Mammary microvascular endothelial cell (primary cell): Measurements from ENCODE around the gene BBS4. TPM values are rescaled to one million over a fixed set of nuclear protein-coding genes. Genes with fewer than 3 reads are reported as not detected.

Source experiments
- total RNA-seq: library from RNA; depleted of rRNA; stranded (reverse); fragments of >200 nt; gene quantifications from 2 replicates; pipeline ENCODE4 v1.2.3, GENCODE V29; 2015

Gene BBS4
- 9.6 and 42.6 TPM in 2 replicates for total RNA-seq

GRCh38 chr15:72685925-72686794 lies at the start of gene BBS4, which contains the start of gene HIGD2B:
Gene BBS4, plus strand, starts transcription at chr15:72686207. Its CDS starts 21 bp downstream, at chr15:72686228.
Gene HIGD2B, minus strand, starts transcription at chr15:72686182. Its CDS starts 9,808 bp downstream, at chr15:72676374.

GRCh38 chr15:72654397-72654796 lies 31.6 kb upstream of the BBS4 start, which contains the start of gene GOLGA6B:
Gene GOLGA6B, plus strand, starts transcription at chr15:72654697. Its CDS starts 41 bp downstream, at chr15:72654738.

DNA sequence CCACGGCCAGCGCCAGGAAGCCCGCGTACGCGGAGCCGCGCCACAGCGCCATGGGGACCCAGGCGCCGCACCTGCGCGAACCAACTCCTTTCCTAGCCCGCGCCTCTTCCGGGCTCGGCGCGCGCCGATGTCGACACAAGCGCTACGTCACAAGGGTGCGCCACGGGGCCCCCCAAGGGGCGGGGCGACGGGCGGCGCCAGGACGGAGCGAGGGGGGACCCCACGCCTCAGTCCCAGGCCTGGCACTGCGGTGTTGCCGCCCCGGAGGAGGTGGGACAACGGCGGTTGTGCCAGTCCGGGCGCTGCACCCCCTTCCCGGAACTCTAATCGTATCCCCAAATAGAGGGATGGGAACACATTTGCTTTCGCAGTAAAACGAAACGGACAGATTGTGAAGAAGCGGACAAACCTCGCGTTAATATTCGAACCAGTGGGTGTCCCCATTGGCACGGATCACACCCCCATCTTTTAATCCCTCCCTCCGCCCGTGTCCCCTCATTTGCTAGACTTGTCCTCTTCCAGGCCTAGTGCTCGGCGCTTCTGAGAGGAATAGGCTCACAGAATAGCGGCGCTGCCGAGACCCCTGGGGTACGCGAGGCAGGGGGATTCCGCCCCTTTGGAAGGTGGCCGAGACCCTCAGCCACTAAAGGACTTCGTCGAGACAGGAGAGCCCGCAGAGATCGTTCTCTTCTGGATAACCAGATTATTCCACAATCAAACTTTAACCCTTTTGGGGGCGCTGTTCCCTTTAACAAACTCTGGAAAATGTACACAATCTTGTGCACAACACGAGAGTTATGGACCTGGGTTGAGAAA lies 97.8 kb downstream of the BBS4 start, which contains the start of gene ADPGK:
TSS of gene ADPGK (minus strand) at position 119 of the 816 bp plus-strand sequence. CDS start at position 52, 67 bp downstream.

Other genes starting within 250 kb of the BBS4 start
- gene ARIH1, start 211.9 kb upstream of the BBS4 start, total RNA-seq = 29.3 and 43.8 TPM in 2 replicates
- gene GOLGA6B, start 31.5 kb upstream of the BBS4 start, total RNA-seq = not detected in 2 replicates
- gene HIGD2B, start within 50 bp of the BBS4 start, total RNA-seq = not detected in 2 replicates
- 38.2 and 41.2 TPM in 2 replicates for gene ADPGK, start 97.6 kb downstream of the BBS4 start, total RNA-seq